Ovary (tissue), 9 donors: ENCODE data around the gene NEK2. TPM values are rescaled to one million over a fixed set of nuclear protein-coding genes. Genes with fewer than 3 reads are reported as not detected.
A peak's percentile ranks its signal among the peaks of the same experiment; 100 is the strongest.
"Not testable (repeated sequence)": the region's sequence is repeated elsewhere in the genome, so short reads cannot be mapped to it uniquely, and the experiment has no call there.

ENCODE experiments used
- DNase-seq, 5 donors: peaks; one replicate each; pipeline ENCODE4 v3.0.0-alpha.2; 2019 to 2020
- H3K27ac ChIP-seq, 2 donors: fragments of 200-600 bp; one replicate each; pipeline versions ENCODE4 v1.5.1 to v1.8.0; 2019 to 2022
- H3K27me3 ChIP-seq: fragments of 200-600 bp; one replicate; pipeline ENCODE4 v1.8.0; 2022
- H3K36me3 ChIP-seq: fragments of 200-600 bp; sonication (generic); one replicate; pipeline ENCODE4 v1.5.1; 2019
- H3K4me1 ChIP-seq: one replicate; pipeline ENCODE4 v1.8.1; 2013; ENCODE audit warnings: mild to moderate bottlenecking, moderate library complexity; ENCODE audit not compliant: insufficient read depth
- H3K4me3 ChIP-seq: fragments of 200-600 bp; sonication (generic); one replicate; pipeline ENCODE4 v1.5.1; 2017
- H3K9me3 ChIP-seq, 2 donors: fragments of 200-600 bp in 1 of 2; sonication (generic) in 1 of 2; one replicate each; pipeline versions ENCODE4 v1.5.1 to v1.8.1; 2013 to 2019; ENCODE audit warnings: mild to moderate bottlenecking in 1 of 2, moderate library complexity in 1 of 2
- CTCF ChIP-seq, 3 donors: fragments of 450-650 bp in 2 of 3; fragments of 200-600 bp in 1 of 3; IDR thresholded peaks; one replicate each; pipeline versions ENCODE4 v1.5.1 to v1.8.0; 2016 to 2022; ENCODE audit warnings: antibody characterized with exemption in 3 of 3, mild to moderate bottlenecking in 1 of 3
- EP300 ChIP-seq: sonication (generic); formaldehyde crosslinking; IDR thresholded peaks from one replicate; pipeline ENCODE4 v1.6.1; 2017; ENCODE audit warnings: antibody characterized with exemption
- POLR2A ChIP-seq: fragments of 450-650 bp; IDR thresholded peaks from one replicate; pipeline ENCODE4 v1.6.1; 2017; ENCODE audit warnings: antibody characterized with exemption, mild to moderate bottlenecking, moderate library complexity
- WGBS, 3 donors: extraction: QIAGEN DNeasy Blood & Tissue Kit in 1 of 3; methylation state at CpG; one replicate each; pipeline versions ENCODE4 v1.1.5 to v1.1.7; 2013 to 2017; 5-methylcytosine and 5-hydroxymethylcytosine counted together
- intact Hi-C, 4 donors: fragments of 100-400 bp; cut with DNase I; formaldehyde crosslinking; loops; one replicate each; pipeline versions ENCODE4 v1.11.0 to v1.15.1; 2022 to 2023
- polyA plus RNA-seq, 2 donors: library from polyadenylated mRNA; stranded (reverse); fragments of 200-250 nt in 1 of 2; fragments of 350-450 nt in 1 of 2; fragmentation: Illumina TruSeq in 1 of 2; extraction: RNeasy Lipid Tissue Mini Kit (QIAGEN cat#74804) in 1 of 2; gene quantifications; one replicate each; pipeline ENCODE4 v1.2.3, GENCODE V29; 2013 to 2014
- total RNA-seq, 7 donors: library from RNA; depleted of rRNA in 2 of 7; stranded (reverse); fragments of >200 nt in 2 of 7; fragmentation: NEBNext Ultra II Directional in 3 of 7; extraction: Animal tissue kit (Norgen Biotek cat#: 25700) in 3 of 7; gene quantifications; one replicate each; pipeline versions ENCODE4 v1.1.0 to v1.2.4, GENCODE V29; 2016 to 2023
- donor health status: DM: no; HTN: no; CAD: no; lungs with moderate emphysema.
- donor health status: DM: no; HTN: no; CAD: no.
- donor health status: Bipolar disorder and iron deficiency.
- donor health status: DM: yes; HTN: yes; CAD: no.
- donor health status: DM: no; HTN: no; CAD: no.
- donor health status: DM: yes; HTN: yes; CAD: no.

NEK2 gene
- total and polyA plus RNA-seq, 9 donors, result 0.20 to 1.8 (median 0.37) TPM; not detected in 4

GRCh38 chr1:211637066-211637465 lies 38.4 kb downstream of the NEK2 start:
- intact Hi-C loops, result no loop called here
- Histone ChIP-seq H3K4me3 (no peak overlapping the region), H3K36me3 (no peaks in the 10 kb centered on the region), H3K27ac (no peak overlapping the region), H3K9me3 (no peaks in the 10 kb centered on the region), H3K4me1 (peaks cover 6% of the 10 kb centered on the region), H3K27me3 (no peaks in the 10 kb centered on the region)
- DNase-seq, result peak in 1 of 5 donors; percentile 17
- 69 to 75% (median 75%) methylated on average over 3 of the region's 3 CpGs for WGBS, 3 donors
- TF ChIP-seq POLR2A (no peak), EP300 (no peak), CTCF (IDR thresholded peaks at IDR 0.05) (no peak)

GRCh38 chr1:211636575-211637029 lies 38.8 kb downstream of the NEK2 start:
- H3K4me3 ChIP-seq, H3K27ac ChIP-seq, H3K9me3 ChIP-seq, H3K36me3 ChIP-seq, H3K4me1 ChIP-seq, H3K27me3 ChIP-seq, intact Hi-C loops: not testable (repeated sequence)
- peak in 1 of 5 donors; percentile 8 for DNase-seq
- WGBS, 3 donors, result 68 to 90% (median 72%) methylated on average over 9 of the region's 9 CpGs

- TF ChIP-seq EP300 (no peak), POLR2A (no peak)
- no peak overlapping the region for H3K4me3 ChIP-seq
- intact Hi-C loops, result no loop called here
- H3K9me3 ChIP-seq, result no peaks in the 10 kb centered on the region
- H3K4me1 ChIP-seq, result peaks cover 14% of the 10 kb centered on the region
- WGBS, 3 donors, result 80 to 88% (median 82%) methylated on average over 9 of the region's 9 CpGs
- H3K27me3 ChIP-seq, result no peaks in the 10 kb centered on the region
- DNase-seq, result no peak
- no peak overlapping the region for H3K27ac ChIP-seq
- H3K36me3 ChIP-seq, result no peaks in the 10 kb centered on the region
These were observed 39.7 kb downstream of the NEK2 start for GRCh38 chr1:211635597-211636205.

DNA sequence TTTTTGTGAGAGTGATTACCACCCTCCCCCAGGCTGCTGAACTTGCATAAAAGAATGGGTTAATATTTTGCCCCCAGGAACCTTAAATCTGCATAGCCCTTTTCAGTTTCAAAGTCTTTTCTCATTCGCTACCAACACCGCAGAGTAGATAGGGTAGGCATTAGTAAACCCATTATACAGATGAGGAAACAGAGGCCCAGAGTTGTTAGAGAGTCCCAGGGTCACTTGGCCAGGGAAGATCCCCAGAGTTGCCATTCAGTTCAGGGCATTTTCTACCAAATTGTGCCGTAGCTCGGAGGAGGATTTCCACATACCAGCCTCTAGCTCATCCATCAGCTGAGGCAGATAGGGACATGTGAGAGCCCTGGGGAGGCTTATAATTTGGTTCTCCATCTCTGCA lies 40.5 kb downstream of the NEK2 start:
- intact Hi-C loops, result no loop called here
- no peaks in the 10 kb centered on the region for H3K27me3 ChIP-seq
- DNase-seq, result no peak
- H3K36me3 ChIP-seq, result no peaks in the 10 kb centered on the region
- 95 to 96% (median 96%) methylated on average over 4 of the region's 4 CpGs for WGBS, 3 donors
- no peaks in the 10 kb centered on the region for H3K9me3 ChIP-seq
- H3K4me1 ChIP-seq, result peaks cover 20% of the 10 kb centered on the region
- no peak for TF ChIP-seq POLR2A
- no peak for TF ChIP-seq EP300
- no peak for TF ChIP-seq CTCF (IDR thresholded peaks at IDR 0.05)
- H3K4me3 ChIP-seq, result no peak overlapping the region
- no peak overlapping the region for H3K27ac ChIP-seq

DNA sequence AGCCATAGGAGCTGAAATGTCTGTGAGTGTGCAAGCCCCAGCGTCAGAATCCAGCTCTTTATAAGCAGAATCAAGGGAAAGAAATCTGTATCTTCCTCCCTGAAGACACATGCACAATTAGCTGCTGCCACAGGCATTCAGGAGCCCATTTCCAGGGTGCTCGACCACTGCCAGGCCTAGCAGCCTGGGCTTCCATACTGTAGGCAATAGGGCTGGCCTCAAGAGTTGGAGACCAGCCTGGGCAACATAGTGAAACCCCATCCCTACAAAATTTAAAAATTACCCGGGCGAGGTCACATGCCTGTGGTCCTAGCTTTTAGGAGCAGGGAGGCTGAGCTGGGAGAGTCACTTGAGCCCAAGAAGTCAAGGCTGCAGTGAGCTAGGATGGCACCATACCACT lies 41.0 kb downstream of the NEK2 start:
- intact Hi-C loops, result no loop called here
- H3K27ac ChIP-seq, result no peak overlapping the region
- DNase-seq, result peak in 1 of 5 donors; percentile 1

More for the DNA sequence above, 41.0 kb downstream of the NEK2 start:
- Histone ChIP-seq H3K4me3 (no peak overlapping the region), H3K4me1 (peaks cover 20% of the 10 kb centered on the region), H3K9me3 (no peaks in the 10 kb centered on the region), H3K36me3 (no peaks in the 10 kb centered on the region), H3K27me3 (no peaks in the 10 kb centered on the region)
- WGBS, 3 donors, result 91 to 95% (median 95%) methylated on average over 4 of the region's 4 CpGs
- TF ChIP-seq CTCF (IDR thresholded peaks at IDR 0.05) (no peak), POLR2A (no peak), EP300 (no peak)
